Right cardiac atrium (tissue), 5 donors: ENCODE results near the gene EFCC1. TPM values are rescaled to one million over a fixed set of nuclear protein-coding genes. Genes with fewer than 3 reads are reported as not detected.

Experiments
- ATAC-seq, 2 donors: fragments of 200-7000 bp; cut with Tn5 transposase; one replicate each; pipeline versions ENCODE4 v1.8.0 to v1.9.1; 2020; ENCODE audit warnings: moderate library complexity in 2 of 2, mild to moderate bottlenecking in 1 of 2
- DNase-seq, 3 donors: peaks; one replicate each; pipeline ENCODE4 v3.0.0-alpha.2; 2020
- H3K27ac ChIP-seq: one replicate; pipeline ENCODE4 v1.5.1; 2013; ENCODE audit warnings: mild to moderate bottlenecking, low read length, control low read depth, moderate library complexity
- H3K27me3 ChIP-seq: one replicate; pipeline ENCODE4 v1.6.1; 2013; ENCODE audit not compliant: control insufficient read depth, insufficient read depth
- H3K4me1 ChIP-seq: one replicate; pipeline ENCODE4 v1.6.1; 2013; ENCODE audit warnings: low read length; ENCODE audit not compliant: control insufficient read depth, insufficient read depth
- H3K4me3 ChIP-seq: one replicate; pipeline ENCODE4 v1.5.1; 2013; ENCODE audit warnings: low read length, control low read depth
- H3K9me3 ChIP-seq: one replicate; pipeline ENCODE4 v1.6.1; 2013; ENCODE audit warnings: low read length; ENCODE audit not compliant: control insufficient read depth
- WGBS: extraction: QIAGEN DNeasy Blood & Tissue Kit; methylation state at CpG from one replicate; pipeline ENCODE4 v1.1.7; 2013; 5-methylcytosine and 5-hydroxymethylcytosine counted together
- intact Hi-C, 4 donors: fragments of 100-400 bp; cut with DNase I; formaldehyde crosslinking; loops; one replicate each; pipeline versions ENCODE4 v1.11.0 to v1.14.0; 2022 to 2023
- polyA plus RNA-seq: library from polyadenylated mRNA; stranded (reverse); fragments of 200-250 nt; gene quantifications from one replicate; pipeline ENCODE4 v1.2.3, GENCODE V29; 2013
- total RNA-seq, 4 donors: library from RNA; stranded (reverse); fragmentation: NEBNext Ultra II Directional; extraction: Animal tissue kit (Norgen Biotek cat#: 25700); gene quantifications; one replicate each; pipeline ENCODE4 v1.2.1, GENCODE V29; 2021
- donor health status: healthy with polysubstance abuse.
- donor health status: DM: no; HTN: yes; CAD: no.
- donor health status: DM: no; HTN: no; CAD: no.
- donor health status: DM: no; HTN: yes; CAD: no; lungs with severe emphysema.
- donor health status: DM: yes; HTN: yes; CAD: no.

The EFCC1 gene
- total and polyA plus RNA-seq, 5 donors = 0.69 to 1.2 (median 1.1) TPM

- intact Hi-C loops = no loop called here
- peak in 2 of 3 donors; percentile 73 to 80 for DNase-seq
- H3K27ac ChIP-seq = peak overlapping the region; percentile 15
- H3K27me3 ChIP-seq = no peaks in the 10 kb centered on the region
- H3K4me3 ChIP-seq = no peak overlapping the region
- 95% methylated on average over 4 of the region's 4 CpGs for WGBS
- H3K4me1 ChIP-seq = no peaks in the 10 kb centered on the region
- peak in 1 of 2 donors; percentile 47 for ATAC-seq
- H3K9me3 ChIP-seq = no peaks in the 10 kb centered on the region
These were observed 4.6 kb downstream of the EFCC1 start for GRCh38 chr3:129005526-129006303.

GRCh38 chr3:129006864-129007263 is 5.8 kb downstream of the EFCC1 start:
- intact Hi-C loops = no loop called here
- WGBS = 86% methylated on average over 3 of the region's 3 CpGs
- H3K27ac ChIP-seq = no peak overlapping the region
- peak in 1 of 3 donors; percentile 11 for DNase-seq
- no peaks in the 10 kb centered on the region for H3K9me3 ChIP-seq
- H3K4me1 ChIP-seq = no peaks in the 10 kb centered on the region
- no peak for ATAC-seq
- no peaks in the 10 kb centered on the region for H3K27me3 ChIP-seq
- H3K4me3 ChIP-seq = no peak overlapping the region

GRCh38 chr3:129007792-129008191 is 6.7 kb downstream of the EFCC1 start:
- intact Hi-C loops = no loop called here
- no peak for ATAC-seq
- H3K4me1 ChIP-seq = no peaks in the 10 kb centered on the region
- no peaks in the 10 kb centered on the region for H3K27me3 ChIP-seq
- DNase-seq = no peak
- no peak overlapping the region for H3K27ac ChIP-seq
- WGBS = 62% methylated on average over 2 of the region's 2 CpGs
- H3K9me3 ChIP-seq = no peaks in the 10 kb centered on the region
- no peak overlapping the region for H3K4me3 ChIP-seq

DNA sequence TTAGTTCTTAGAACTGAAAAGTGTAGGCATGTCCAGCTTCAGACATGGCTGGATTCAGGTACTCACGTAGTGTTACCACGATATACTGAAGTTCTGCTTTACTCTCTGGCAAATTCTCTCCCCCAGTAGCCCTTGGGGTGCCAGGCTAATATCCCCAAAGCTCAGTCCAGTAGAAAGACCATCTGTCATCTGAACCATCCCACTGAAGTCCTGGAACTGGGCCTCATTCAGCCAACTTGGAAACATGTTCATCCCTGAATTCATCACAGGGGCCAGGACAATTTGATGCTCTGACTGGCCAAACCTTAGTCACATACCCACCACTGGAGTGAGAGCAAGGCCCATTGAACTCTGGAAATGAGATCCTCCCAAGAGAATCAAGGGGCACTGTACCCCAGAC is 8.2 kb downstream of the EFCC1 start:
- WGBS = 97% methylated on average over 2 of the region's 2 CpGs
- Histone ChIP-seq H3K9me3 (no peaks in the 10 kb centered on the region), H3K27me3 (no peaks in the 10 kb centered on the region), H3K4me1 (peaks cover 2% of the 10 kb centered on the region), H3K4me3 (no peak overlapping the region), H3K27ac (no peak overlapping the region)
- DNase-seq (no peak), ATAC-seq (no peak)
- intact Hi-C loops = no loop called here

- Histone ChIP-seq H3K27ac (no peak overlapping the region), H3K4me3 (no peak overlapping the region), H3K27me3 (no peaks in the 10 kb centered on the region), H3K4me1 (peaks cover 7% of the 10 kb centered on the region), H3K9me3 (no peaks in the 10 kb centered on the region)
- no peak for DNase-seq
- no peak for ATAC-seq
- 70% methylated on average over 9 of the region's 9 CpGs for WGBS
- intact Hi-C loops = no loop called here
These were observed 9.3 kb downstream of the EFCC1 start for GRCh38 chr3:129010310-129010956.

DNA sequence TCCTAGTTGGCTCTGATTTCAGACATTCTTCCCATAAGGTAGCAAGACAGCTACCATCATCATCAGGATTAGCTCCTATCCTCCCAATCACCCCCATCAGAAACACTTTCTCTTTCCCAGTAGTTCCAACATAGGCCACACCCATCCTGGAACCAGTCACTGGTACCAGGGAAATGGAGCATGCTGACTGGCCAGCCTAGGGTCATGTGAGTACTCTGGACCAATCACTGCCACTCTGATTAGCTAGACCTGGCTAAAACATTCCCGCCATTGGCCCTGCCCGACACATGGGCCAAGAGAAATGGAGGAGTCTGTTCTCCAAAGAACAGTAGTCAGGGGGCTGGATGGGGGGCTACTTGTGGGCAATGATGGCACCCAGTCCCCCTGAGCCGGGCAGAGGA is 12.4 kb downstream of the EFCC1 start:
- WGBS = 96% methylated on average over 3 of the region's 3 CpGs
- intact Hi-C loops = no loop called here
- Histone ChIP-seq H3K4me3 (no peak overlapping the region), H3K27me3 (no peaks in the 10 kb centered on the region), H3K9me3 (no peaks in the 10 kb centered on the region), H3K4me1 (peaks cover 13% of the 10 kb centered on the region), H3K27ac (no peak overlapping the region)
- ATAC-seq = no peak
- no peak for DNase-seq

DNA sequence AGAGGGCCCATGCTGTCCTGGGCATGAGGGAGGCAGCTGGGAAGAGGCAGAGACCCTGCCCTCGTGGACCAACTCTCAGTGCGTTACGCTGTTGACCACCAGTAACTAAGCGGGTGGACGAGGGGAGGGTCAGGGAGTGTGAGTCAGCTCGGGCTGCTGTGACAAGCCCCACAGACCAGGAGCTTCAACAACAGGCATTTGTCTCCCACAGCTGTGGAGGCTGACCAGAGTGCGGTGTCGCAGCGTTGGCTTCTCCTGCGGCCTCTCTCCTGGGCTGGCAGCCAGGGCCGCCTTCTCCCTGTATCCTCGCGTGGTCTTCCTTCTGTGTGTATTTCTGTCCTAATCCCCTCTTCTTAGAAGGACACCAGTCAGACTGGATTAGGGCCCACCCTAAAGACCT is 13.0 kb downstream of the EFCC1 start:
- DNase-seq = peak in 2 of 3 donors; percentile 48 to 75
- peak in 1 of 2 donors; percentile 6 for ATAC-seq
- Histone ChIP-seq H3K4me1 (peaks cover 13% of the 10 kb centered on the region), H3K4me3 (no peak overlapping the region), H3K9me3 (no peaks in the 10 kb centered on the region), H3K27ac (no peak overlapping the region), H3K27me3 (no peaks in the 10 kb centered on the region)
- intact Hi-C loops = no loop called here
- WGBS = 44% methylated on average over 13 of the region's 13 CpGs

DNA sequence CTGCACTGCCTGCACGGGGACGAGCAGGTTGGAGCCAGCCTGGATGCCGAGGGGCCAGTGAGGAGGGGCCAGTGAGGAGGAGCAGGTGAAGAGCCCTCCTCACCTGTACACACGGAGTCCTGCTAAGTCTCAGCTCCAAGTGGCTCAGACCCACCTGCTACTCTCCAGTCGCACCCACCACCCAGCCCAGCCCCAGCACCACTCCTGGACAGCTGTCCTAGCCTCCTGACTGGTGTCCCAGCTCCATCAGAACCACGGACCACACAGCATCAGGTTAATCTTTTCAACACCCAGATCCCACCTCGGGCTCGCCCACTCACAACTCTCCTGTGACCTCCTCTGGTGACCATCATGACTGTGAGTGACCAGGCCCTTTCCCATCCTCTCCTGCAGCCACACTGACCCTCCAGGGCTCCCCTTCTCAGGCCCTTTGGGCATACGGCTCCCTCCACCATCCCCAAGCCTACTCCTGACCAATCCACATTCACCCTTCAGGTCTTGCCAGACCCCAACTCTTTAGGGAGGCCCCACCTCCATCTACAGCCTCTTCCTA is 13.8 kb downstream of the EFCC1 start:
- ATAC-seq = no peak
- peak overlapping the region; percentile 70 for H3K27ac ChIP-seq
- H3K4me1 ChIP-seq = peaks cover 13% of the 10 kb centered on the region
- H3K4me3 ChIP-seq = no peak overlapping the region
- WGBS = 92% methylated on average over 9 of the region's 9 CpGs
- DNase-seq = no peak
- no peaks in the 10 kb centered on the region for H3K9me3 ChIP-seq
- no peaks in the 10 kb centered on the region for H3K27me3 ChIP-seq
- intact Hi-C loops = no loop called here

DNA sequence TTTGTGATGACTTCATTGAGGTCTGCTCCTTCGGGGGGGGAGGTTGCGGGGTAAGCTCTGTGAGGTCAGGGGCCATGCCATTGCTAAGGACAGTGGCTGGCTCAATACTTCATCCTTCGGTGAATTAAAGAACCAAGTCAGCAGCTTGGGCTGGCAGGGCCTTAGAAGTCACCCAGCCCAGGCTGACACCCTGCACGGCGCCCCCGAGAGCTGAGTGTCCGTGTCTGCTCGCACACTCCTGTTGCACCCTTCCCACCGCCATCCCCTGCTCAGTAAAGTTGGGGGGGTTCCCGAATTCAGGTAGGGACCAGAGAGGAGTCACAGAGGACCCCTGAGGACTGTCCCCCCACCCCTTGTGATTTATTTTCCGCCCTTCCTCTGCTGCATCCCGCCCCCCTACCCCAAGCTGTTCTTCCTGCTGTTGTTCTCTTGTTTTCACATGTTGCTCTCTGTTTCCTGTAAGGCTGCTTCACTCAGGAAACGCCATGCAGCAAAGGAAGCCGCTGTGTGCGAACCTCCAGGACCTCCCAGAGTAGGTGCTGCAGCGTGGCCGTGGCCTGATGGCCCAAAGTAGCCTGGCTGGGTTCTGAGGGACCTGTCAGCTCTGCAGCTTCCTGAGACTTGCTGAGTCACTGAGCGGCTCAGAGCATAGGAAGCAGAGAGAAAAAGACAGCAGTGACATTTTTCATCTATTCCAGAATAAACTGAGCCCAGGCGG is 14.4 kb downstream of the EFCC1 start:
- WGBS = 66% methylated on average over 19 of the region's 19 CpGs
- peak; percentile 59 to 80 (median 77) for DNase-seq
- Histone ChIP-seq H3K27ac (peak overlapping the region; percentile 79), H3K9me3 (no peaks in the 10 kb centered on the region), H3K27me3 (no peaks in the 10 kb centered on the region), H3K4me1 (peaks cover 13% of the 10 kb centered on the region), H3K4me3 (no peak overlapping the region)
- intact Hi-C loops = no loop called here
- peak; percentile 30 to 74 for ATAC-seq

DNA sequence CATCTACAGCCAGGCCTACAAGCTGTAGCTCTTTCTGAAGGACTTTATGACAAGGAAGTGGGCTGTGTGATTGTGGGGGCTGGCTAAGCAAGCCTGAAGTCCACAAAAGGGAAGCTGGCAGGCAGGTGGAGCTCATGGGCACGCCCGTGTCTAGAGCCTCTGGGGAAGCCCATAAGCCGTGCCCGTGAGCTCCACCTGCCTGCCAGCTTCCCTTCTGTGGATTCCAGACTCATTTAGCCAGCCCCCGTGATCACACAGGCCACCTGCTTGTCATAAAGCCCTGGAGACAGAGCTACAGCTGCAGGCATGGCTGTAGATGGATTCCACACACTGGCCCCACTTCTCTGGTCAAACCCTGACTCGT is 15.2 kb downstream of the EFCC1 start:
- H3K27me3 ChIP-seq = no peaks in the 10 kb centered on the region
- peak overlapping the region; percentile 79 for H3K27ac ChIP-seq
- WGBS = 52% methylated on average over 6 of the region's 6 CpGs
- H3K9me3 ChIP-seq = no peaks in the 10 kb centered on the region
- peak in 1 of 3 donors; percentile 64 for DNase-seq
- peaks cover 13% of the 10 kb centered on the region for H3K4me1 ChIP-seq
- intact Hi-C loops = no loop called here
- ATAC-seq = no peak
- no peak overlapping the region for H3K4me3 ChIP-seq
